Fibroblast of villous mesenchyme (primary cell): ENCODE results near the gene ARRDC3. TPM values are rescaled to one million over a fixed set of nuclear protein-coding genes. Genes with fewer than 3 reads are reported as not detected.
"Not testable (repeated sequence)": the region's sequence is repeated elsewhere in the genome, so short reads cannot be mapped to it uniquely, and the experiment has no call there.

Experiments
- DNase-seq: peaks from one replicate; pipeline ENCODE4 v3.0.0-alpha.2; 2010; ENCODE audit warnings: low read depth
- H3K4me3 ChIP-seq: 2 replicates; pipeline ENCODE4 v1.5.1; 2011; ENCODE audit warnings: low read depth, mild to moderate bottlenecking, low read length
- total RNA-seq: library from RNA; depleted of rRNA; stranded (reverse); fragments of >200 nt; gene quantifications from 2 replicates; pipeline ENCODE4 v1.2.3, GENCODE V29; 2012
- TF ChIP-seq, protein P1 (sequence below): IDR thresholded peaks from 2 replicates; pipeline ENCODE4 v1.5.1; 2012; ENCODE audit warnings: low read depth, mild to moderate bottlenecking, low read length; ENCODE audit not compliant: insufficient read depth

Gene ARRDC3
- total RNA-seq, 1 donor: 56.6 TPM

DNA sequence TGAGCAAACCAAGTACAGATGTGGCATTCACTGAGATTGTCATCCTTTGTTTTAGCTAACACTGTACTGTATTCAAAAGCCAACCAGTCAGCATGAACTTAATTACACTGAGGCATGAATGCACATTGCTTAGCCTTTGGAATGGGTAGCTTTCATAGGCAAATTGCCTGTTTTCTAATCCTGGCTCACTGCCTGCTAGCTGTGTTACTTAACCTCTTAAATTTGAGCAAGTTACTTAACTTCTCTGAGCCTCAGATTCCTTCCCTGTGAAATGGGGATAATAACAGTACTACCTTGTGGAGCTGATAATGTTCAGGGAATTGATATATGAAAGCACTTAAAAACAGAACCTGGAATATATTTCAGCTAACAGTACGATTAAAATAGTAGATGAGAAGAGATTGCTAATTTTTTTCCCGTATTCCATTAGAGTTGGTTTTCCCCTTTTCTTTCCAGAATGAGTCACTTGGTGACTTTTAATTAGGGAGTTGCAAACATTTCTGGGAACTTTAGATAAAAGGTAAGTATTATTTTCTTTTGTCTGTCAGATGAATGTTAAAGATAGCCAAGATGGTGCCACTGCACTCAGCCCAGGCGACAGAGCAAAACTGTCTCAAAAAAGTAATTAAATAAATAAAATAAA, 43.9 kb downstream of the ARRDC3 start:
- no peak overlapping the region for H3K4me3 ChIP-seq
- TF ChIP-seq, protein P1, sequence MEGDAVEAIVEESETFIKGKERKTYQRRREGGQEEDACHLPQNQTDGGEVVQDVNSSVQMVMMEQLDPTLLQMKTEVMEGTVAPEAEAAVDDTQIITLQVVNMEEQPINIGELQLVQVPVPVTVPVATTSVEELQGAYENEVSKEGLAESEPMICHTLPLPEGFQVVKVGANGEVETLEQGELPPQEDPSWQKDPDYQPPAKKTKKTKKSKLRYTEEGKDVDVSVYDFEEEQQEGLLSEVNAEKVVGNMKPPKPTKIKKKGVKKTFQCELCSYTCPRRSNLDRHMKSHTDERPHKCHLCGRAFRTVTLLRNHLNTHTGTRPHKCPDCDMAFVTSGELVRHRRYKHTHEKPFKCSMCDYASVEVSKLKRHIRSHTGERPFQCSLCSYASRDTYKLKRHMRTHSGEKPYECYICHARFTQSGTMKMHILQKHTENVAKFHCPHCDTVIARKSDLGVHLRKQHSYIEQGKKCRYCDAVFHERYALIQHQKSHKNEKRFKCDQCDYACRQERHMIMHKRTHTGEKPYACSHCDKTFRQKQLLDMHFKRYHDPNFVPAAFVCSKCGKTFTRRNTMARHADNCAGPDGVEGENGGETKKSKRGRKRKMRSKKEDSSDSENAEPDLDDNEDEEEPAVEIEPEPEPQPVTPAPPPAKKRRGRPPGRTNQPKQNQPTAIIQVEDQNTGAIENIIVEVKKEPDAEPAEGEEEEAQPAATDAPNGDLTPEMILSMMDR: no peak
- DNase-seq: peak; percentile 32

DNA sequence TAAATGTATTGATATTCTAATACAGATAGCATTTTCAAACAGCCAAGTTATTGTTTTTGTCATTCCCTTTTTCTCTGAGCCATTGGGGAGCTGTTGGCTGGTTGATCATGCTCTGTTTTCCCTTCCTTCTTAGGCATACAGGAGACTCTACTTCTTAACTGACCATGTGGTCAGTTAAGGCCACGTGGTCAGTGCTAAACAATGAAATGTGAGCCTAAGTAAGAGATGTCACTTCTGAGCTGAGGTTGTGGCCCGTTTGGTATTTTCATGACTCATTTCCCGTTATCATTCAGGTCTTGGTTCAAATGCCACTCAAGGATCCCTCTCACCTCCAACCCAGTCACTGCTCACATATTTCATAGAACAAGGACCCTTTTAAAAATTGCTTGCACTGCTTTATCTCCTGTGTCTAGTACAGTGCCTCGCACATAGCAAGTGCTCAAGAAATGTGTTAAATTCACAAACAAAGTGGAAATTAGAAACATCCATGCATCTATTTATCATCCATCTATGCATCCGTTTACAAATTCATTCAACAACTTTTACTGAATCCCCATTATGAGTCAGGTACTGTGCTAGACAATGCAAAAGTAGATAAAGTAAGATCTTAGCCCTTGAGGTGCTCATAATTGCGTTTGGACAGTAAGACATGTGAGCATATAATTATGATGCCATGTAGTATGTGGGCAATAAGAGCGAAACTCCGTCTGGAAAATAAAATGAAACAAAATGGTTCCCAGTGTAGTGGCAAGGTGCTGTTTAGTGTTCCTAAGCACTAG, 50.7 kb downstream of the ARRDC3 start:
- TF ChIP-seq, protein P1: no peak
- DNase-seq: peak; percentile 39
- H3K4me3 ChIP-seq: no peak overlapping the region

DNA sequence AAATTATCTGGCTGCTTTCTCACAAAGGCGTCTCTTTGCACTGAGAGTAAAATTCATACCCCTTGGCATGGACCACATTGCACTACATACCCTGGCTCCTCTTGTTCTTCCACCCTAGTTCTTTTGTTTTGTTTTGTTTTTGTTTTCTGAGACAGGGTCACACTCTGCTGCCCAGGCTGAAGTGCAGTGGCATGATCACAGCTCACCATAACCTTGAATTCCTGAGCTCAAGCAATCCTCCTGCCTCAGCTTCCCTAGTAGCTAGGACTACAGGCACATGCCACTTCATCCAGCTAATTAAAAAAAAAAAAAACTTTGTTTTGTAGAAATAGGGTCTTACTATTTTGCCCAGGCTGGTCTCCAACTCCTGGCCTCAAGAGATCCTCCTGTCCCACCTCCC, 51.4 kb downstream of the ARRDC3 start:
- TF ChIP-seq, protein P1: no peak
- no peak overlapping the region for H3K4me3 ChIP-seq
- no peak for DNase-seq

DNA sequence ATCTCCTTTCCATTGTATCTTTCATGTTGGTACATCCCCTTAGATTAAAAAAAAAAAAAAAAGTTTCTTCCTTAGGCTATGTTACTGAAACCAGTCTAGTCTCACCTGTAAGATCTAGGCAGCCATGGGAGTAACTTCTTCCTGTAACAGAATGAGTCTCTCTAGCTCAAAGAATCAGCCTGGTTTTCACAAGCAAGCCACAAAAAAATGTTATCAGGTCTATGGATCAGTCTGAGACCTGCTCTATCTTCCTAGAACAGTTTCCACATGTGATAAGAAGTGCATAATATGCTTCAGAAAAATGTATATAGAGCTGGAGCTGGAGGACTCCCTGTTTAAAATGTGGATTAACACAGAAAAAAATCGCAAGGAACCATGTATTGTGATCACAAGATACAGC, 53.8 kb downstream of the ARRDC3 start:
- DNase-seq: peak; percentile 56
- TF ChIP-seq, protein P1: no peak
- H3K4me3 ChIP-seq: no peak overlapping the region

DNA sequence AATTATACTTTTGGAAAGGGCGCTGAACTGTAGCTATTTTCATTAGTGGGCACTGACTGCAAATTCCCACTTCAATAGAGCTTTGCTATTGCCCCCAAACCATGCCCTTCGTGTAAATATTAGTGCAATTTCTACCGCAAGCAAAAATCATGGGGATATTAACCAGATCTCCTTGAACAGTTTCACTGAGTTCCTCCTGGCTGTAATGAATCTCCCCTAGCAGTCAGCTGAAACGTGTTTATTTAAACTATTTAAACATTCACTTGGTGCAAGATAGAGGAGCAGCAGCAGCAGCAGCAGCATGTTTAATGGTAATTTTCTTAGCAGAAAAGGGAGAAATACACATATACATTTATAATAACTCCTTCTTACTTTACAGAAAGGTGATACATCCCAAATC, 54.4 kb downstream of the ARRDC3 start:
- TF ChIP-seq, protein P1: no peak
- DNase-seq: peak; percentile 84
- no peak overlapping the region for H3K4me3 ChIP-seq

DNA sequence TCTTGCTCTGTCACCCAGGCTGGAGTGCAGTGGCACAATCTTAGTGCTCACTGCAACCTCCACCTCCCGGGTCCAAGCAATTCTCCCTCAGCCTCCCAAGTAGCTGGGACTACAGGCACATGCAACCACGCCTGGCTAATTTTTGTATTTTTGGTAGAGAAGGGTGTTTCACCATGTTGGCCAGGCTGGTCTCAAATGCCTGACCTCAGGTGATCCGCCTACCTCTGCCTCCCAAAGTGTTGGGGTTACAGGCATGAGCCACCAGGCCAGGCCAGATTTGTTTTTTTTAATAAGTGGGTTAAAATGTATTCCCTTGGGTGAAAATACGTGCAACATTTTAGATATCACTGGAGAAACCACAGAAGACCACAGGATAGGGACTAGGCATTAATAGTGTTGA, 60.1 kb downstream of the ARRDC3 start:
- H3K4me3 ChIP-seq, DNase-seq: not testable (repeated sequence)

DNA sequence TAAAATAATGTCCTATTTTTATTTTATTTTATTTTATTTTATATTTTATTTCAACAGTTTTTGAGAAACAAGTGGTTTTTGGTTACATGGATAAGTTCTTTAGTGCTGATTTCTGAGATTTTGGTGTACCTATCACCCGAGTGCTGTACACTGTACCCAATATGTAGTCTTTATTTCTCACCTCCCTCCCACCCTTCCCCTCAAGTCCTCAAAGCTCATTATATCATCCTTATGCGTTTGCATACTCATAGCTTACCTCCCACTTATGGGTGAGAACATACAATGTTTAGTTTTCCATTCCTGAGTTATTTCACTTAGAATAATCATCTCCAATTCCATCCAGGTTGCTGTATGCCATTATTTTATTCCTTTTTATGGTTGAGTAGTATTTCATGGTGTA, 63.5 kb downstream of the ARRDC3 start:
- no peak for DNase-seq
- no peak overlapping the region for H3K4me3 ChIP-seq
- TF ChIP-seq, protein P1: no peak
